Peyer's patch (tissue), 4 donors: ENCODE results near the gene GDF3. TPM values are rescaled to one million over a fixed set of nuclear protein-coding genes. Genes with fewer than 3 reads are reported as not detected.
"Not testable (repeated sequence)": the region's sequence is repeated elsewhere in the genome, so short reads cannot be mapped to it uniquely, and the experiment has no call there.

ENCODE experiments used
- DNase-seq, 3 donors: peaks; one replicate each; pipeline ENCODE4 v3.0.0-alpha.2; 2017 to 2019
- H3K27ac ChIP-seq, 4 donors: fragments of 200-600 bp; sonication (generic); one replicate each; pipeline ENCODE4 v1.5.1; 2016 to 2019
- H3K27me3 ChIP-seq, 2 donors: fragments of 200-600 bp; sonication (generic); one replicate each; pipeline ENCODE4 v1.5.1; 2019
- H3K36me3 ChIP-seq, 3 donors: fragments of 200-600 bp; sonication (generic); one replicate each; pipeline ENCODE4 v1.5.1; 2016 to 2019
- H3K4me1 ChIP-seq, 4 donors: fragments of 200-600 bp; sonication (generic); one replicate each; pipeline ENCODE4 v1.5.1; 2016 to 2019
- H3K4me3 ChIP-seq, 4 donors: fragments of 200-600 bp; sonication (generic); 1 replicate in 3 of 4; 2 replicates in 1 of 4; pipeline ENCODE4 v1.5.1; 2016 to 2019; ENCODE audit warnings: mild to moderate bottlenecking in 1 of 4
- H3K9me3 ChIP-seq, 4 donors: fragments of 200-600 bp; sonication (generic); one replicate each; pipeline ENCODE4 v1.5.1; 2016 to 2019; ENCODE audit warnings: mild to moderate bottlenecking in 1 of 4
- POLR2A ChIP-seq, 2 donors: fragments of 450-650 bp; IDR thresholded peaks; one replicate each; pipeline ENCODE4 v1.5.1; 2017; ENCODE audit warnings: antibody characterized with exemption in 2 of 2, mild to moderate bottlenecking in 2 of 2, moderate library complexity in 2 of 2
- total RNA-seq, 4 donors: library from RNA; depleted of rRNA; stranded (reverse); fragments of >200 nt; gene quantifications; one replicate each; pipeline ENCODE4 v1.1.0, GENCODE V29; 2016
- TF ChIP-seq, protein P1 (sequence below), 6 experiments: fragments of 450-650 bp in 4 of 6; fragments of 200-600 bp in 2 of 6; sonication (generic) in 1 of 6; IDR thresholded peaks; one replicate each; pipeline ENCODE4 v1.5.1; 2017 to 2019; ENCODE audit warnings: antibody characterized with exemption in 6 of 6, mild to moderate bottlenecking in 3 of 6, moderate library complexity in 1 of 6

GDF3 gene
- total RNA-seq, 4 donors from 2014 or later: not detected

DNA sequence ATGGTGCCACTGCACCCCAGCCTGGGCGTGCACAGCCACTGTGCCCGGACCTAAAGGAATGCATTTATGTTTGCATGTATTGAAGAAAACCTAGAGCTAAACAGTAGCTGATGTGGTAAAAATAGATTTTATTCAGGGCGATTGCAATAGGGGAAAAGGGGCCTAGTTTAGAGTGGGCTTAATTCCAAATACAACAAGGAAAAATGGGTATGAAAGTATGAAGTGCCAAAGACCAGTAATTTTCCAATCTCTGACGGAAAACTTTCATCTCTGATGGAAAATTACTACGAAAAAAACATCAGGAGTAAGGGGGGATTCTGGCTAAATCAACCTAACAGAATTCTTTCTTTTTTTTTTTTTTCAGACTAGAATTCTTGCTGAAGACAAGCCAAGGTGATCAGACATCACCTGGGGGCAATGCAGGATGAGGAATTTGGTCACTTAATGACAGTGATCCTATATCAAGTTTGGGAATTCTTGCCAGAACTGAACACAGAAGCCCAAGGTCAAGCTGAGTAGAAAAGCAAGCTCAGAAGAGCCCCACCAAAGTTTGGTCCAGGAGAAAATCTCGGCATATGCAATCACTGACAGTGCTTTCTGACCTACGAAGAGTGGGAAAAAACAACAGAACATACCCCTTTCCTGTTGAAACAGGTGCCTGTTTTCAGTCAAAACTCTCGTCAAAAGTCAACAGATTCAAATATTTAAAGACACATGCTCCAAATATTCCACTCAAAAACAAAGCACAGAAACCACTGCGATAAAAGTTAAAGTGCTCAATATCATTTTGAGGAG, 16.1 kb downstream of the GDF3 start:
- no peak for TF ChIP-seq POLR2A (IDR thresholded peaks at IDR 0.05)
- TF ChIP-seq, protein P1, sequence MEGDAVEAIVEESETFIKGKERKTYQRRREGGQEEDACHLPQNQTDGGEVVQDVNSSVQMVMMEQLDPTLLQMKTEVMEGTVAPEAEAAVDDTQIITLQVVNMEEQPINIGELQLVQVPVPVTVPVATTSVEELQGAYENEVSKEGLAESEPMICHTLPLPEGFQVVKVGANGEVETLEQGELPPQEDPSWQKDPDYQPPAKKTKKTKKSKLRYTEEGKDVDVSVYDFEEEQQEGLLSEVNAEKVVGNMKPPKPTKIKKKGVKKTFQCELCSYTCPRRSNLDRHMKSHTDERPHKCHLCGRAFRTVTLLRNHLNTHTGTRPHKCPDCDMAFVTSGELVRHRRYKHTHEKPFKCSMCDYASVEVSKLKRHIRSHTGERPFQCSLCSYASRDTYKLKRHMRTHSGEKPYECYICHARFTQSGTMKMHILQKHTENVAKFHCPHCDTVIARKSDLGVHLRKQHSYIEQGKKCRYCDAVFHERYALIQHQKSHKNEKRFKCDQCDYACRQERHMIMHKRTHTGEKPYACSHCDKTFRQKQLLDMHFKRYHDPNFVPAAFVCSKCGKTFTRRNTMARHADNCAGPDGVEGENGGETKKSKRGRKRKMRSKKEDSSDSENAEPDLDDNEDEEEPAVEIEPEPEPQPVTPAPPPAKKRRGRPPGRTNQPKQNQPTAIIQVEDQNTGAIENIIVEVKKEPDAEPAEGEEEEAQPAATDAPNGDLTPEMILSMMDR (IDR thresholded peaks at IDR 0.05): no peak
- Histone ChIP-seq H3K27me3 (no peaks in the 10 kb centered on the region), H3K36me3 (no peaks in the 10 kb centered on the region), H3K4me1 (no peaks in the 10 kb centered on the region), H3K27ac (no peak overlapping the region), H3K9me3 (no peaks in the 10 kb centered on the region), H3K4me3 (no peak overlapping the region)
- no peak for DNase-seq

DNA sequence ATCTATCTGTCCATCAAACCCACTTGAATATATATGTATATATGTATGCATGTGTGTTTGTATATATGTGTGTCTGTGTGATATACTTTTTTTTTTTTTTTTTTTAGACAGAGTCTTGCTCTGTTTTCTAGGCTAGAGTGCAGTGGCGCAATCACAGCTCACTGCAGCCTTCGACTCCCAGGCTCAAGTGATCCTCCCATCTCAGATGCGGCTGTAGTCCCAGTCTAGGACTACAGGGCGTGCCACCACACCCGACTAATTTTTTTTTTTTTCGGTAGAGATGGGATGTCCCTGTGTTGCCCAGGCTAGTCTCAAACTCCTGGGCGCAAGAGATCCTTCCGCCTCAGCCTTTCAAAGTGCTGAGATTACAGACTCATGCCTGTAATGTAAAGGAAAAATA, 16.8 kb downstream of the GDF3 start:
- no peak for TF ChIP-seq POLR2A (IDR thresholded peaks at IDR 0.05)
- TF ChIP-seq, protein P1 (IDR thresholded peaks at IDR 0.05): peak in 2 of 6 experiments; percentile 5 to 8

DNA sequence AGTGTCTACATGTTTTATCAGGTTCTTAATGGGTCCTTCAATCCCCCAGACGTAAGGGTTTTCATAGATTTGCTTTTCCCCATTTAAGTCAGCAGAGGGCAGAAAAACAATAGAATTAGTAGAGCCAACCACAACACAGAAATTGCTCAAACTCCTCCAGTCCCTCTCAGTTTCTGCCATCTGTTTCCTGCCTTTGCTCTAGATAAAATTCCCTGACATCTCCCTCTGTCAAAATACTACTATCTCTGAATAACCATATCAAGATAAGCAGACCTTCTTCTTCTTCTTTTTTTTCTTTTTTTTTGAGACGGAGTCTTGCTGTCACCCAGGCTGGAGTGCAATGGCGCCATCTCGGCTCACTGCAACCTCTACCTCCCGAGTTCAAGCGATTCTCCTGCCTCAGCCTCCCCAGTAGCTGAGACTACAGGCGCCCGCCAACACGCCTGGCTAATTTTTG, 18.1 kb downstream of the GDF3 start:
- H3K4me3 ChIP-seq, DNase-seq, H3K27ac ChIP-seq, H3K9me3 ChIP-seq, H3K27me3 ChIP-seq, H3K36me3 ChIP-seq, H3K4me1 ChIP-seq: not testable (repeated sequence)
- TF ChIP-seq, protein P1 (IDR thresholded peaks at IDR 0.05): peak in 3 of 6 experiments; percentile 42 to 49 (median 42)

More for the DNA sequence above, 16.8 kb downstream of the GDF3 start:
- Histone ChIP-seq H3K4me1 (no peaks in the 10 kb centered on the region), H3K27ac (no peak overlapping the region), H3K27me3 (no peaks in the 10 kb centered on the region), H3K36me3 (no peaks in the 10 kb centered on the region), H3K4me3 (no peak overlapping the region), H3K9me3 (no peaks in the 10 kb centered on the region)
- DNase-seq: peak in 1 of 3 donors; percentile 48

DNA sequence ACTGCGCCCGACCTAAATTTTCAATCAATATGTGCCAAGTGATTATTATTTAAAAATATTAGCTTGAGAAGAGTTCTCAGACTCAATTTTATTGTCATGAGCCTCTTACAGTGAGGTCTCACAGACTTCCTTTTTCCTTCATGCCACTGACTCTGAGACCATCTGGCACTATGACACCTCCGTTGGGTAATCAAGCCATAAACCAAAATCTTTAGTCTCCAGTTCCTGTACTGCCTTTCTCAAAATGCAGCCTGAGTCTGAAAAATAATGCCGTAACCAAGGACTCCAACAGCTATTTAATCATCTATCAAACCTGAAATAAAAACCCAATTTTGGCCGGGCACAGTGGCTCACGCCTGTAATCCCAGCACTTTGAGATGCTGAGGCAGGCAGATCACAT, 20.1 kb downstream of the GDF3 start:
- not testable (repeated sequence) for H3K4me3 ChIP-seq, H3K36me3 ChIP-seq, H3K27ac ChIP-seq, DNase-seq, H3K27me3 ChIP-seq, H3K9me3 ChIP-seq, H3K4me1 ChIP-seq

DNA sequence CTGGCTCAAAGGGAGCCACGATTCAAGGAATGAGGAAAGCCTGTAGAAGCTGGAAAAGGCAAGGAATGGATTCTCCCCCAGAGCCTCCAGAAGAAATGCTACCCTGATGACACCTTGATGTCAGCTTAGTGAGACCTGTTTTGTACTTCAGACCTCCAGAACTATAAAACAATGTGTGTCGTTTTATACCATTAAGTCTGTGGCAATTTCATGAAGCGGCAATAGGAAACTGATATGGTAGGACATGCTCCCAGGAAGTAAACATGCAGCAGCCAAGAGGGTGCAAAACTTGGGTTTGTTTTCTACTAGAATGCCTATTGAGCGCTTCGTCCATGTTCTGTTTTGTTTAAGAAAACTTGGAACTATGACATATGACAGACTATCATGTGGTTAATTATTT, 27.4 kb downstream of the GDF3 start:
- Histone ChIP-seq H3K27ac (peak overlapping the region in 2 of 4 donors; percentile 63 to 86), H3K36me3 (no peaks in the 10 kb centered on the region), H3K4me3 (no peak overlapping the region), H3K4me1 (no peaks in the 10 kb centered on the region), H3K27me3 (no peaks in the 10 kb centered on the region), H3K9me3 (no peaks in the 10 kb centered on the region)
- no peak for TF ChIP-seq POLR2A (IDR thresholded peaks at IDR 0.05)
- TF ChIP-seq, protein P1 (IDR thresholded peaks at IDR 0.05): no peak
- DNase-seq: no peak

DNA sequence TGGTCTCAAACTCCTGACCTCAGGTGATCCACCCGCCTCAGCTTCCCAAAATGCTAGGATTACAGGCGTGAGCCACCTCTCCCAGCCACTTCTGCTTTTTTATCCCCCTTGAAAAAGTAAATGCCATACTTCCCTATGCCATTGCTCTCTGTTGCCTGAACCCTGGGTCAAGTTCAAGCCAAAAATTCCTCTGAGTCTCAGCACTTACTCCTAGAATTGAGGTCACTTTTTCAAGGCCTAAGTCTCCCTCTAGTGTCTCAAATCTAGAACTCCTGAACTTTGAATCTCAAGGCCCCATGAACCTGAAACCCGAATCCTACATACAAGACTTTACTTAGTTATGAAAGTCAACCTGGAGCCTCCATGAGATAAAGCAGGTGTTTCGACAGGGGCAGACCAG, 28.4 kb downstream of the GDF3 start:
- no peak for TF ChIP-seq POLR2A (IDR thresholded peaks at IDR 0.05)
- TF ChIP-seq, protein P1 (IDR thresholded peaks at IDR 0.05): peak in 3 of 6 experiments; percentile 28 to 45 (median 42)
- H3K27me3 ChIP-seq: no peaks in the 10 kb centered on the region

More for the DNA sequence above, 28.4 kb downstream of the GDF3 start:
- Histone ChIP-seq H3K4me1 (no peaks in the 10 kb centered on the region), H3K9me3 (no peaks in the 10 kb centered on the region), H3K36me3 (no peaks in the 10 kb centered on the region), H3K27ac (peak overlapping the region in 3 of 4 donors; percentile 26 to 86 (median 77)), H3K4me3 (no peak overlapping the region)
- no peak for DNase-seq
